ENCODE results near the gene SH3RF3. TPM values are rescaled to one million over a fixed set of nuclear protein-coding genes. Genes with fewer than 3 reads are reported as not detected.

SH3RF3 gene
- polyA plus RNA-seq, 1 donor (not counting 4 experiments of a cell fraction or from before 2014, with no cell fraction given) = 0.08 TPM

DNA sequence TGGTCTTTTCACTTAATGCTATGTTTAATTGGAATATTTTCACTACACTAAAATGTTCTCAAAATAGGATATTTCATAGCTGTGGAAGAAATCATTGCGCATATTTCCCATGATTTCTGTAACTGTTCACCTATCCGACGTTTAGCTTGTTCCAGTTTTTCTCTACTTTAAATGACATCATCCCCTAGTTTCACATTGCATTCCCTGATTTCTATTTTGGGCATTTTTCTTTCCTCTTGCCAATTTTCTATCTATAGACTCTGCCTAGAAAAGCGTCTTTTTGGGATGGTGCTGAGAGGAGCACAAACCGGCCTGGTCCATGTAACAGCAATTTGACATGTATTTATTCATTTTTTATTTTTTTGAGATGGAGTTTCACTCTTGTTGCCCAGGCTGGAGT is 163.4 kb downstream of the SH3RF3 start:
- dilution Hi-C loops (cut with MboI; ENCODE audit: extremely low pct_ligation_motif_present, low sequenced_read_pairs) = no loop called here
- H4K20me1 ChIP-seq (ENCODE audit: control insufficient read depth, extremely low read depth, insufficient read depth, low read length) = no peaks in the 10 kb centered on the region
- no peak overlapping the region for H3K9ac ChIP-seq (ENCODE audit: control insufficient read depth, extremely low read depth, insufficient read depth, low read length)
- H3K9me1 ChIP-seq (ENCODE audit: control insufficient read depth, extremely low read depth, insufficient read depth, low read length) = no peaks in the 10 kb centered on the region
- no peaks in the 10 kb centered on the region for H3K4me1 ChIP-seq (ENCODE audit: control insufficient read depth, extremely low read depth, insufficient read depth, low read length)
- no peaks in the 10 kb centered on the region for H3K9me3 ChIP-seq (ENCODE audit: control insufficient read depth, low read depth, low read length)
- no peak overlapping the region for H3K4me3 ChIP-seq (ENCODE audit: control insufficient read depth in 2 of 3, extremely low read depth in 1 of 3, insufficient read depth in 2 of 3, low read depth in 1 of 3, low read length in 3 of 3)
- FAIRE-seq = no peak
- H3K27ac ChIP-seq (ENCODE audit: control insufficient read depth, insufficient read depth, low read length) = no peak overlapping the region
- no peak for DNase-seq (ENCODE audit: low read depth, low spot score)
- no peaks in the 10 kb centered on the region for H3K79me2 ChIP-seq (ENCODE audit: control insufficient read depth, insufficient read depth, low read length)
- TF ChIP-seq EZH2 (IDR thresholded peaks at IDR 0.05; ENCODE audit: low read length) (no peak), CTCF (optimal IDR thresholded peaks at IDR 0.05 in 1 of 3, IDR thresholded peaks at IDR 0.05 in 1 of 3, conservative IDR thresholded peaks at IDR 0.05 in 1 of 3; ENCODE audit: extremely low read depth in 1 of 3, insufficient read depth in 2 of 3, low read length in 3 of 3) (no peak)
- peaks cover 18% of the 10 kb centered on the region for H3K27me3 ChIP-seq (ENCODE audit: control insufficient read depth, extremely low read depth, insufficient read depth, low read length)
- H3K36me3 ChIP-seq (ENCODE audit: control insufficient read depth in 2 of 2, extremely low read depth in 1 of 2, insufficient read depth in 2 of 2, low read length in 2 of 2) = no peaks in the 10 kb centered on the region
- H2AFZ ChIP-seq (ENCODE audit: control insufficient read depth, low read length) = no peak overlapping the region
- no peak overlapping the region for H3K4me2 ChIP-seq (ENCODE audit: control insufficient read depth, extremely low read depth, insufficient read depth, low read depth, low read length)

DNA sequence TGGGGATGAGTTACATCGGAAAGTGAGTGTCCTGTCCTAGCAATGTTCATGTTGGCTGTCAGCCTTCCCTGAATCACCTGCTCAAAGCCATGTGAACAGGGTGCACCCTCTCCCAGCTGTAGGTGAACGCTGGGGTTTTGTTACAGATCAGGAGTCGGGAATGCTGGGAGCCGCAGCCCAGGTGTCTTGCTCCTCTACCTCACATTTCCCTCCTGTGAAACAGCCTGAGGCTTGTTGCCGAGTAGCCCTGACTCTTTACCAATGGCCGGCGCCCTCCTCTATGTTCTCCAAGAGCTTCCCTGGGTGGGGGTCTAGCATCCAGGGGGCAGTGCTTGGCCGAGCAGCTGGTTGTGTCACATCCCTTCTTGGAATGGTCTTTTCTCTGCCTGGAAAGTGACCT is 164.7 kb downstream of the SH3RF3 start:
- Histone ChIP-seq H3K9ac (ENCODE audit: control insufficient read depth, extremely low read depth, insufficient read depth, low read length) (no peak overlapping the region), H3K36me3 (ENCODE audit: control insufficient read depth in 2 of 2, extremely low read depth in 1 of 2, insufficient read depth in 2 of 2, low read length in 2 of 2) (no peaks in the 10 kb centered on the region), H3K4me3 (ENCODE audit: control insufficient read depth in 2 of 3, extremely low read depth in 1 of 3, insufficient read depth in 2 of 3, low read depth in 1 of 3, low read length in 3 of 3) (no peak overlapping the region), H3K27me3 (ENCODE audit: control insufficient read depth, extremely low read depth, insufficient read depth, low read length) (peaks cover 21% of the 10 kb centered on the region), H3K9me1 (ENCODE audit: control insufficient read depth, extremely low read depth, insufficient read depth, low read length) (no peaks in the 10 kb centered on the region), H3K79me2 (ENCODE audit: control insufficient read depth, insufficient read depth, low read length) (no peaks in the 10 kb centered on the region), H4K20me1 (ENCODE audit: control insufficient read depth, extremely low read depth, insufficient read depth, low read length) (no peaks in the 10 kb centered on the region), H3K4me2 (ENCODE audit: control insufficient read depth, extremely low read depth, insufficient read depth, low read depth, low read length) (no peak overlapping the region), H3K4me1 (ENCODE audit: control insufficient read depth, extremely low read depth, insufficient read depth, low read length) (no peaks in the 10 kb centered on the region), H2AFZ (ENCODE audit: control insufficient read depth, low read length) (no peak overlapping the region), H3K9me3 (ENCODE audit: control insufficient read depth, low read depth, low read length) (no peaks in the 10 kb centered on the region), H3K27ac (ENCODE audit: control insufficient read depth, insufficient read depth, low read length) (no peak overlapping the region)
- TF ChIP-seq CTCF (optimal IDR thresholded peaks at IDR 0.05 in 1 of 3, IDR thresholded peaks at IDR 0.05 in 1 of 3, conservative IDR thresholded peaks at IDR 0.05 in 1 of 3; ENCODE audit: extremely low read depth in 1 of 3, insufficient read depth in 2 of 3, low read length in 3 of 3) (no peak), EZH2 (IDR thresholded peaks at IDR 0.05; ENCODE audit: low read length) (no peak)
- DNase-seq (ENCODE audit: low read depth, low spot score) = no peak
- dilution Hi-C loops (cut with MboI; ENCODE audit: extremely low pct_ligation_motif_present, low sequenced_read_pairs) = no loop called here
- no peak for FAIRE-seq

All from keratinocyte (primary cell).